ENCODE data around the gene SSC5D.

GRCh38 chr19:55489711-55490477, 1.7 kb downstream of the SSC5D start:
- no peak for TF ChIP-seq CTCF (conservative IDR thresholded peaks at IDR 0.05; ENCODE audit: low read length)
- TF ChIP-seq EZH2phosphoT487 (IDR thresholded peaks at IDR 0.05; ENCODE audit: borderline replicate concordance) = no peak

Measured in Loucy (cell line).